HG03025 (cell line): ENCODE results near the gene TRRAP.

Experiments used
- ATAC-seq: cut with Tn5 transposase; IDR thresholded peaks from one replicate; pipeline ENCODE4 v1.9.1; 2021; ENCODE audit warnings: mild to moderate bottlenecking, moderate library complexity; ENCODE audit not compliant: unreplicated experiment, low FRiP score

TRRAP gene

DNA sequence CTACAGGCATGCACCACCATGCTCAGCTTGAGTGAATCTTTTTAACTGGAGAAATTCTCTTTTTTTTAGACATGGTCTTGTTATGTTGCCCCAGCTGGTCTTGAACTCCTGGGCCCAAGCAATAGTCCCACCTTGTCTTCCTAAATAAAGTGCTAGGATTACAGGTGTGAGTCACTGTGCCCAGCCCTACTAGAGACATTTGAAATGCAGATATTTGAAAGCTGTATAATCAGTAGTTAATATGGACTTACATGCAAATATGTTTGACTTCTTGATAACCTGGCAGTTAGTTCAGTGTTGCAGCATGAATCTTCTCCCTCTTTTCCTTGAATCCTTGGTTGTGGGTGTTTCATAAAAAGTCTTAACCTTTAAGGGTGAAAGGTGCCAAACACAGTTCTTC is 8.7 kb downstream of the TRRAP start:
- ATAC-seq = no peak

DNA sequence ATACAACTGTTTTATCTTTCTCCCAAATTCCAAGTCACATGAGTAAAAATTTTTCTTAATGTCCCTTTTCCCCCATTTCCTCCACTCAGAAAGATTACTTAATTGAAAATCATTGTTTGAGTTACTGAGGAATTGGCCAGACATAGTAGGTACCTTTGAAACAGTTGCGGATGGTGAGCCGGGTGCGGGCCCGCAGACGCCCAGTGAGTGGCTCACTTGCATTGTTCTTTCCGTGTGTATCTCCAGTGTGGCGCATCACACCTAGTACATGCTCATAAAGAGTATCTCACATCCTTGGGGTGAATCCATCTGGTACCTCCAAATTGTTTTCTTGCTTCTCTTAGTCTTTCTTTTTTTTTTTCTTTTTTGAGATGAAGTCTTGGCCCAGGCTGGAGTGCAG is 14.3 kb downstream of the TRRAP start:
- ATAC-seq = no peak

GRCh38 chr7:98899816-98900215 is 21.5 kb downstream of the TRRAP start:
- no peak for ATAC-seq

- ATAC-seq = no peak
These were observed 22.5 kb downstream of the TRRAP start for GRCh38 chr7:98900815-98901214.

- no peak for ATAC-seq
These were observed 24.2 kb downstream of the TRRAP start for GRCh38 chr7:98902523-98902922.

- ATAC-seq = no peak
These were observed 24.9 kb downstream of the TRRAP start for GRCh38 chr7:98903246-98903645.

GRCh38 chr7:98907570-98907969 is 29.2 kb downstream of the TRRAP start:
- no peak for ATAC-seq

DNA sequence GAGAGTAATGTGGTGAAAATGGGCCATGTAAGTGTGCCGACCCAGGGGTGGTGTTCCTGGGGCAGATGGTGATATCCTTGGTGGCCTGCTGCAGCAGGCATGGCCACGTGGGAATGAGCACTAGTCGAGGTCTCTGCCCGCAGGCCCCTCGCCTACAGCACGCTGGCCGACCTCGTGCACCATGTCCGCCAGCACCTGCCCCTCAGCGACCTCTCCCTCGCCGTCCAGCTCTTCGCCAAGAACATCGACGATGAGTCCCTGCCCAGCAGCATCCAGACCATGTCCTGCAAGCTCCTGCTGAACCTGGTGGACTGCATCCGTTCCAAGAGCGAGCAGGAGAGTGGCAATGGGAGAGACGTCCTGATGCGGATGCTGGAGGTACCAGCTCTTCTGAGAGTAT is 30.3 kb downstream of the TRRAP start:
- ATAC-seq = no peak

DNA sequence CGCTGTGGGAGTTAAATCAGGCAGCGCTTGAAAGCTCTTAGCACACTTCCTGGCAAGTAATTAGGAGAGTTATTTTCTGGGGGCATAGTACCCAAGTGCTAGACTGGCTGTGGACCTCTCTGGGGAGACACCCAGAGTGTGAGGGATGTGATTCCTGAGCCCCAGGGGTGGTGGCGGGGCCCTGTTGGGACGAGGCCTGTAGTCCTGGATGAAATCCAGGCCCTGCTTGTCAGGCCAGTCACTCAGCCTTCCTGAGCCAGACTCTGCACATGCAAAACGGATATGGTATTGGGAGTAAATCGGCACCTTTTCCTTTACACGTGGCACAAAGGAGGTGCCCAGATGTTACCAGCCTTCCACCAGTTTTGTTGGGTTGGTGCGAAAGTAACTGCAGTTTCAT is 31.2 kb downstream of the TRRAP start:
- ATAC-seq = no peak

GRCh38 chr7:98910427-98910826 is 32.1 kb downstream of the TRRAP start:
- no peak for ATAC-seq

DNA sequence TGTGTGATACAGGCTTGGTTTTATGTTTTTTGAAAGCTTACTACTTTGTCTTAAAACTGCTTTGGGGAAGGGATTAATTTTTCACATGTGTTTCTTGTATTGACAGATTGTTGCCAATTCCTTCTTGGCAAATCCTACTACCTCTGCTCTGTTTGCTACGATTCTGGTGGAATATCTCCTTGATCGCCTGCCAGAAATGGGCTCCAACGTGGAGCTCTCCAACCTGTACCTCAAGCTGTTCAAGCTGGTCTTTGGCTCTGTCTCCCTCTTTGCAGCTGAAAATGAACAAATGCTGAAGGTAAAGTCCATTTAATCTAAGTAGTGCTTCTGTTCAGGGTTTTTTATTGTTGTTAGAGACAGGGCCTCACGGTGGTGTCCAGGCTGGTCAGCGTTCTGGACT is 33.6 kb downstream of the TRRAP start:
- ATAC-seq = no peak

DNA sequence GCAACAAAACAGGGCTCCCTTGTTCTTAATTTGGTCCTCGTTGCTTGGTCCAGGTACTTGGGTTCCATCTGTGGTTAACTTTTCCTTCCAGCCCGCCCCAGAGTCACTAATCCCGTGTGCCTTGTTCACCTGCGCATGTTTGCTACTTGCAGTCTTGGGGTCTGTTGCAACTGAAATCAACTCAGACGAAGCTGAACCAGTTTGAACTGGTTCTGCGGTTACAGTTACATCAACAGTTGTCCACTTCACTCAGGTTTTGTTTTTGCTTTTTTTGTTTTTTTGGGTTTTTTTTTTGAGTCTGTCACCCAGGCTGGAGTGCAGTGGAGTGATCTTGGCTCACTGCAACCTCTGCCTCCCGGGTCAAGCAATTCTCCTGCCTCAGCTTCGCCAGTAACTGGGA is 34.7 kb downstream of the TRRAP start:
- ATAC-seq = no peak

DNA sequence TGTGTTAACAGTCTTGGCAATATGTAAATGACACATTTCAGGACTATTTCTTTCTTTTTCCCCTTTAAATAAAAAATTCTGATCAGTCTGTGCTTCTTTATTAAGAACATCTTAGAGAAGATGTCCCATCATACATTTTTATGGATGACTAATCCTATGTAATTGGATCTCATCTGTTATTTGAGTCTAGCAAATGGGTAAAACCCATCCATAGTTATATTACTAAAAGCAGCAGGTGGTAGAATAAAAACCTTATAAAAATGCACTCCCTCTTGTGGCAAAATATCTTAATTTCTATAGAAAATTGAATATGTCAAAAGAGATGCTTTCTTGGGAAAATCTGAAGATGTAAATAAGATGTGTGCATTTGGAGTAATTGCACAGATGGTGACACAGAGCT is 35.3 kb downstream of the TRRAP start:
- no peak for ATAC-seq

- ATAC-seq = no peak
These were observed 39.0 kb downstream of the TRRAP start for GRCh38 chr7:98917331-98917730.

DNA sequence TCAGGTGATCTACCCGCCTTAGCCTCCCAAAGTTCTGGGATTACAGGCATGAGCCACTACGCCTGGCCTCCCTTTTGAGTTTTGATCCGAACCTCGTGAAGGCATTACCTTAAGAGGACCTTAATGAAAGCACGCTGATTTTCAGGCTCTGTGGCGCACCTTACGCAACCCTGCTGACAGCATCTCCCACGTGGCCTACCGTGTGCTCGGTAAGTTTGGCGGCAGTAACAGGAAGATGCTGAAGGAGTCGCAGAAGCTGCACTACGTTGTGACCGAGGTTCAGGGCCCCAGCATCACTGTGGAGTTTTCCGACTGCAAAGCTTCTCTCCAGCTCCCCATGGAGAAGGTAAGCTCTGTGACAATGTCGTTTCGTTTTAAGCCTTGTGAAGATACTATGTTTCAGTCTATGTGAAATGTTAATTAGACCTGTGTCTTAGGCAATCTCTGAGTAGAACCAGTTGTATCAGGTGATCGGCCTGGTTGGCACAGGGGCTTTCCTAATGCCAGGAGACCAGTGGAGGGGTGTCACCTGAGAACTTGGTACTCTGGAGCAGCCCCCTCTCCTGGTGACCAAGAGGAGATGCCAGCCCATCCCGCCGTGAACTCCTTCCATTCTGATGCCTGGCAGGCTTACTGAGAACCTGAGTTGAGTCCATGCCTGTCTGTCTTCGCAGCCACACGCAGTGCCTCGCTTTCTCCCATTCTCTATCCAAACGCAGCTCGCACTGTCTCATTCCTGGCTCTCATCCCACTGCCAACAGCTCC is 43.5 kb downstream of the TRRAP start:
- ATAC-seq = no peak

DNA sequence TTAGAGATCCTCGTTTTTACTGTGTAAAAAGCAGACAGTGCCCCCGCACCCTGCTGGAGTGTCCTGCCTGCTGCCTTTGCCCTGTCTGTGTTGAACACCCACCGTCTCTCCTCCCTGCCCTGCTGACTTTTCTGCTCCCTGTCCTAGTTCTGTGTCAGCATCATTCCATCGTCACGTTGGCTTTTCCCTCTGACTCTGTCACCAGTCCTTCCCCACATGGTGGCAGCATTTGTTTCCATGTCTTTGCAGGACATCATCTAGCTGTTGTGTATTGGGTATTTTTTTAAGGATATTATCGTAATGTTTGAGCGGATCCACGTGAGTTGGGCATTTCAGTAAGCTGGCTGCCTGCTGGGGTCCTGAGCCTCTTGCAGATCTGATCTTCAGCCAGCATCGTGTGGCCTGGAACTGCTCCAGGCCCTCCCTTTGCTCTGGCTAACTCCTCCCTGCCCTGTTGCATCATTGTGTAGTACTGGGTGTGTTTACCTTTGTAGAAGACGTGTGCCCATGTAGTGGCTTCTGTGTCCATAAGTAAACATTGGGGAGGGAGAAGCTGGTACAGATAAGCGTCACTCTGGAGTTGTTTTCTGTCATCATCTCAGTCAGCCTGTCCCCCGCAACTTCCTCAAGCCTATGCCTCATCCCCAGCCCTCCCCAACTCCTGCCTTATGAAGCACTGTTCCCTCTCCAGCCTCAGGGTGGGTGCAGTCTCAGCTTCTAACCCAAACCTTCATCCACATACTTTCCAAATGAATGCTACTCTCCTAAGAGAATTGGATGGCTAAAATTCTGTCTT is 44.3 kb downstream of the TRRAP start:
- no peak for ATAC-seq

GRCh38 chr7:98923512-98923911 is 45.2 kb downstream of the TRRAP start:
- ATAC-seq = no peak

DNA sequence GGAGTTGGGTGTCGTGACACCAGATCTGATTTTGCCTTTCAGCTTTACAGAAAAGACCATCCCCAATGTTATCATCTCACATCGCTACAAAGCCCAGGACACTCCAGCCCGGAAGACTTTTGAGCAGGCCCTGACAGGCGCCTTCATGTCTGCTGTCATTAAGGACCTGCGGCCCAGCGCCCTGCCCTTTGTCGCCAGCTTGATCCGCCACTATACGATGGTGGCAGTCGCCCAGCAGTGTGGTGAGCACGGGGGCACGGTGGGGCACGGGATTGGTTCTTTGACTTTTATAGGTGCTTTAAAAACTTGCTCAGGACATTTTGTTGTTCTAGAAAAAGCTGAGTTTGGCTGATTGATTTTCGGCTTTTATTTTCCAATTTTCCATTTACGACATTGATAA is 48.8 kb downstream of the TRRAP start:
- ATAC-seq = no peak

DNA sequence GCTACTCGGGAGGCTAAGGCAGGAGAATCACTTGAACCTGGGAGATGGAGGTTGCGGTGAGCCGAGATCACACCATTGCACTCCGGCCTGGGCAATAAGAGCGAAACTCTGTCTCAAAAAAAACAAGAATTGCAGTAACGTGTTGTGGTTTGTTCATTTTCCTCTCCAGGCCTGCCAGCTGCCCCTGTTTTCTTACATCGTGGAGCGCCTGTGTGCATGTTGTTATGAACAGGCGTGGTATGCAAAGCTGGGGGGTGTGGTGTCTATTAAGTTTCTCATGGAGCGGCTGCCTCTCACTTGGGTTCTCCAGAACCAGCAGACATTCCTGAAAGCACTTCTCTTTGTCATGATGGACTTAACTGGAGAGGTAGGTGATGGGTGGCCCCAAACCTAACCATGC is 52.1 kb downstream of the TRRAP start:
- peak; percentile 58 for ATAC-seq

DNA sequence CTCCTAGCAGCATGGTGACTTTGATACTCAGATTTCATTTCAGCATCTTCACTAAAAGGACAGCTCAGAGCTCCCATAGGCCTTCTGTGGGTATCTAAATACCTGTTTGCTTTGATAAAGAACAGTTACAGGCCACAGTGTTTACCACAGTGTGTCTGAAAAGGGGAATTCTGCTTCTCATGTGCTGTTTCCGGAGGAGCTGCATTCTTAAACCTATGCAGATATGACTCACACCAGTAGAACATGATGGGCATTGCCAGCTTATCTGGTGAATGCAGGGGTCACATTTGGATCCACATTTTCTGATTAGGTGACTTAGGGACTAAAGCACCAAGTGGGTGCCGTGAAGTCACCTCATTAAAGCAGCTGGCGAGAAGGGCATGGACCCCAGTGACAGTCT is 52.6 kb downstream of the TRRAP start:
- peak; percentile 51 for ATAC-seq

- ATAC-seq = no peak
These were observed 55.0 kb downstream of the TRRAP start for GRCh38 chr7:98933321-98933720.

- ATAC-seq = no peak
These were observed 55.9 kb downstream of the TRRAP start for GRCh38 chr7:98934267-98934666.
